Measurements from ENCODE around the gene MYO16. TPM values are rescaled to one million over a fixed set of nuclear protein-coding genes. Genes with fewer than 3 reads are reported as not detected.

The MYO16 gene
- total and polyA plus RNA-seq, 7 donors: under 0.01 to 0.33 (median 0.28) TPM; not detected in 2

- H3K27me3 ChIP-seq: no peaks in the 10 kb centered on the region
- no peak for DNase-seq
- 78 to 84% methylated on average over 2 of the region's 2 CpGs for WGBS, 2 donors
Observed at GRCh38 chr13:108742701-108743451, 113.5 kb downstream of the MYO16 start.

GRCh38 chr13:108743522-108743921 is 114.1 kb downstream of the MYO16 start:
- TF ChIP-seq EP300 (IDR thresholded peaks at IDR 0.05) (no peak), POLR2A (IDR thresholded peaks at IDR 0.05) (no peak), CTCF (IDR thresholded peaks at IDR 0.05) (no peak), POLR2AphosphoS5 (IDR thresholded peaks at IDR 0.05) (no peak)
- Histone ChIP-seq H3K27ac (no peak overlapping the region), H3K27me3 (no peaks in the 10 kb centered on the region), H3K4me3 (no peak overlapping the region), H3K4me1 (no peaks in the 10 kb centered on the region), H3K36me3 (no peaks in the 10 kb centered on the region), H3K9me3 (peaks cover 0 to 2% (median 0%) of the 10 kb centered on the region in 4 donors)
- intact Hi-C loops (cut with DNase I): no loop called here
- WGBS, 2 donors: 91 to 93% methylated on average over 4 of the region's 4 CpGs
- no peak for DNase-seq

More at GRCh38 chr13:108742701-108743451, 113.5 kb downstream of the MYO16 start:
- no peaks in the 10 kb centered on the region for H3K36me3 ChIP-seq
- peaks cover 0 to 2% (median 0%) of the 10 kb centered on the region in 4 donors for H3K9me3 ChIP-seq
- no peaks in the 10 kb centered on the region for H3K4me1 ChIP-seq
- intact Hi-C loops (cut with DNase I): no loop called here
- H3K4me3 ChIP-seq: no peak overlapping the region
- H3K27ac ChIP-seq: no peak overlapping the region
- TF ChIP-seq POLR2A (IDR thresholded peaks at IDR 0.05) (no peak), POLR2AphosphoS5 (IDR thresholded peaks at IDR 0.05) (no peak), EP300 (IDR thresholded peaks at IDR 0.05) (no peak), CTCF (IDR thresholded peaks at IDR 0.05) (no peak)

GRCh38 chr13:108747843-108748242 is 118.4 kb downstream of the MYO16 start:
- H3K9me3 ChIP-seq: peaks cover 0 to 2% (median 0%) of the 10 kb centered on the region in 4 donors
- DNase-seq: no peak
- H3K4me3 ChIP-seq: no peak overlapping the region
- intact Hi-C loops (cut with DNase I): no loop called here
- no peaks in the 10 kb centered on the region for H3K36me3 ChIP-seq
- no peak overlapping the region for H3K27ac ChIP-seq
- no peaks in the 10 kb centered on the region for H3K27me3 ChIP-seq
- TF ChIP-seq EP300 (IDR thresholded peaks at IDR 0.05) (no peak), CTCF (IDR thresholded peaks at IDR 0.05) (no peak), POLR2AphosphoS5 (IDR thresholded peaks at IDR 0.05) (no peak), POLR2A (IDR thresholded peaks at IDR 0.05) (no peak)
- 53 to 67% methylated on average over 1 of the region's 1 CpG for WGBS, 2 donors
- no peaks in the 10 kb centered on the region for H3K4me1 ChIP-seq

GRCh38 chr13:108752276-108752675 is 122.9 kb downstream of the MYO16 start:
- no peaks in the 10 kb centered on the region for H3K4me1 ChIP-seq
- H3K36me3 ChIP-seq: no peaks in the 10 kb centered on the region
- H3K27ac ChIP-seq: no peak overlapping the region
- WGBS, 2 donors: 13 to 48% methylated on average over 4 of the region's 4 CpGs
- no peak overlapping the region for H3K4me3 ChIP-seq
- intact Hi-C loops (cut with DNase I): no loop called here
- no peaks in the 10 kb centered on the region for H3K9me3 ChIP-seq
- no peak for DNase-seq
- TF ChIP-seq POLR2AphosphoS5 (IDR thresholded peaks at IDR 0.05): no peak
- no peak for TF ChIP-seq POLR2A (IDR thresholded peaks at IDR 0.05)
- no peak for TF ChIP-seq CTCF (IDR thresholded peaks at IDR 0.05)
- TF ChIP-seq EP300 (IDR thresholded peaks at IDR 0.05): no peak
- no peaks in the 10 kb centered on the region for H3K27me3 ChIP-seq
